Measurements from ENCODE around the gene NRIP1.
A peak's percentile ranks its signal among the peaks of the same experiment; 100 is the strongest.

Gene NRIP1

GRCh38 chr21:15018382-15018781, 46.4 kb downstream of the NRIP1 start:
- peak; percentile 6 for DNase-seq (ENCODE audit: low spot score)
- TF ChIP-seq CTCF (IDR thresholded peaks at IDR 0.05; ENCODE audit: extremely low read depth, missing control alignments): no peak

- TF ChIP-seq CTCF (IDR thresholded peaks at IDR 0.05; ENCODE audit: extremely low read depth, missing control alignments): no peak
- no peak for DNase-seq (ENCODE audit: low spot score)
These were observed 49.0 kb downstream of the NRIP1 start for GRCh38 chr21:15015622-15016471.

GRCh38 chr21:15014221-15014620, 50.6 kb downstream of the NRIP1 start:
- no peak for TF ChIP-seq CTCF (IDR thresholded peaks at IDR 0.05; ENCODE audit: extremely low read depth, missing control alignments)
- no peak for DNase-seq (ENCODE audit: low spot score)

GRCh38 chr21:15011967-15012366, 52.8 kb downstream of the NRIP1 start:
- TF ChIP-seq CTCF (IDR thresholded peaks at IDR 0.05; ENCODE audit: extremely low read depth, missing control alignments): no peak
- no peak for DNase-seq (ENCODE audit: low spot score)

GRCh38 chr21:15010645-15011044, 54.2 kb downstream of the NRIP1 start:
- TF ChIP-seq CTCF (IDR thresholded peaks at IDR 0.05; ENCODE audit: extremely low read depth, missing control alignments): no peak
- DNase-seq (ENCODE audit: low spot score): no peak

- no peak for DNase-seq (ENCODE audit: low spot score)
- no peak for TF ChIP-seq CTCF (IDR thresholded peaks at IDR 0.05; ENCODE audit: extremely low read depth, missing control alignments)
These were observed 54.9 kb downstream of the NRIP1 start for GRCh38 chr21:15009837-15010363.

GRCh38 chr21:15007716-15008296, 57.0 kb downstream of the NRIP1 start:
- DNase-seq (ENCODE audit: low spot score): no peak
- TF ChIP-seq CTCF (IDR thresholded peaks at IDR 0.05; ENCODE audit: extremely low read depth, missing control alignments): no peak

Measured in GM20000 (cell line).